CD4-positive, CD25-positive, alpha-beta regulatory T cell (primary cell): ENCODE measurements around the gene PTPN7. TPM values are rescaled to one million over a fixed set of nuclear protein-coding genes. Genes with fewer than 3 reads are reported as not detected.
"Not testable (repeated sequence)": the region's sequence is repeated elsewhere in the genome, so short reads cannot be mapped to it uniquely, and the experiment has no call there.

ENCODE experiments used
- ATAC-seq, 2 donors: fragments of 150-1000 bp; cut with Tn5 transposase; one replicate each; pipeline ENCODE4 v1.10.0; 2021; ENCODE audit warnings: low read depth in 2 of 2, moderate number of reproducible peaks in 2 of 2, moderate library complexity in 1 of 2
- DNase-seq, 3 donors: peaks; one replicate each; pipeline versions ENCODE4 v3.0.0 to v3.0.0-alpha.2; 2012 to 2022; ENCODE audit warnings: mixed read lengths in 1 of 3
- H3K27ac ChIP-seq: one replicate; pipeline ENCODE4 v1.7.0; 2013; ENCODE audit warnings: mild to moderate bottlenecking, low read length; ENCODE audit not compliant: insufficient read depth, poor library complexity, severe bottlenecking
- H3K27me3 ChIP-seq: one replicate; pipeline ENCODE4 v1.7.0; 2013; ENCODE audit warnings: low read length; ENCODE audit not compliant: control insufficient read depth, insufficient read depth
- H3K36me3 ChIP-seq: one replicate; pipeline ENCODE4 v1.7.0; 2013; ENCODE audit warnings: mild to moderate bottlenecking, low read length, moderate library complexity; ENCODE audit not compliant: control insufficient read depth, insufficient read depth
- H3K4me1 ChIP-seq: 2 replicates; pipeline ENCODE4 v1.7.0; 2013; ENCODE audit warnings: mild to moderate bottlenecking, low read length; ENCODE audit not compliant: insufficient read depth, control insufficient read depth, poor library complexity, severe bottlenecking
- H3K4me3 ChIP-seq: one replicate; pipeline ENCODE4 v1.7.0; 2013; ENCODE audit warnings: low read depth, mild to moderate bottlenecking, low read length, moderate library complexity
- H3K9me3 ChIP-seq, 2 experiments: 1 replicate in 1 of 2; 2 replicates in 1 of 2; pipeline ENCODE4 v1.7.0; 2013; ENCODE audit warnings: low read length in 2 of 2, mild to moderate bottlenecking in 1 of 2, moderate library complexity in 1 of 2; ENCODE audit not compliant: control insufficient read depth in 2 of 2
- H3K27ac Mint-ChIP-seq, 3 donors: one replicate each; pipeline ENCODE4 v1.8.0; 2020 to 2022; ENCODE audit warnings: mild to moderate bottlenecking in 3 of 3, mixed read lengths in 3 of 3, moderate library complexity in 2 of 3
- H3K27me3 Mint-ChIP-seq: one replicate; pipeline ENCODE4 v1.8.0; 2022; ENCODE audit warnings: mild to moderate bottlenecking, mixed read lengths
- H3K36me3 Mint-ChIP-seq: one replicate; pipeline ENCODE4 v1.8.0; 2020; ENCODE audit warnings: mixed read lengths
- H3K4me1 Mint-ChIP-seq, 4 donors: one replicate each; pipeline ENCODE4 v1.8.0; 2020 to 2022; ENCODE audit warnings: mixed read lengths in 4 of 4, mild to moderate bottlenecking in 1 of 4
- H3K4me3 Mint-ChIP-seq, 4 donors: one replicate each; pipeline ENCODE4 v1.8.0; 2020 to 2022; ENCODE audit warnings: mild to moderate bottlenecking in 4 of 4, mixed read lengths in 4 of 4, moderate library complexity in 3 of 4
- H3K9me3 Mint-ChIP-seq, 7 donors: one replicate each; pipeline ENCODE4 v1.8.0; 2020 to 2022; ENCODE audit warnings: mixed read lengths in 7 of 7, mild to moderate bottlenecking in 3 of 7, moderate library complexity in 2 of 7
- polyA plus RNA-seq, 4 donors: library from polyadenylated mRNA; unstranded; fragments of 300-500 nt; fragmentation: Illumina TruSeq; gene quantifications; one replicate each; pipeline ENCODE4 v1.2.3, GENCODE V29; 2021
- total RNA-seq: library from RNA; stranded (reverse); gene quantifications from one replicate; pipeline ENCODE4 v1.2.3, GENCODE V29; 2022

The PTPN7 gene
- total and polyA plus RNA-seq, 5 donors from 2014 or later, result 57.5 to 124 (median 78.0) TPM

- DNase-seq, result no peak
- Mint-ChIP-seq H3K9me3 (peaks cover 0 to 2% (median 0%) of the 10 kb centered on the region in 7 donors), H3K36me3 (no peaks in the 10 kb centered on the region), H3K4me1 (peaks cover 0 to 12% (median under 1%) of the 10 kb centered on the region in 4 donors), H3K4me3 (no peak overlapping the region), H3K27ac (no peak overlapping the region), H3K27me3 (peaks cover 42% of the 10 kb centered on the region)
- Histone ChIP-seq H3K4me1 (peaks cover 4% of the 10 kb centered on the region), H3K27ac (no peak overlapping the region), H3K4me3 (no peak overlapping the region), H3K9me3 (no peaks in the 10 kb centered on the region), H3K36me3 (no peaks in the 10 kb centered on the region), H3K27me3 (peaks cover 4% of the 10 kb centered on the region)
- no peak for ATAC-seq
Observed at GRCh38 chr1:202194328-202194648, 33.9 kb upstream of the PTPN7 start.

GRCh38 chr1:202193614-202194327 is 33.4 kb upstream of the PTPN7 start, which contains the start of gene LGR6:
Gene LGR6, plus strand, starts transcription at chr1:202193799. Its CDS starts 191 bp downstream, at chr1:202193990.
- H3K36me3 ChIP-seq, result no peaks in the 10 kb centered on the region
- Mint-ChIP-seq H3K4me3 (peak within 1 kb of the TSS in 1 of 4 donors; percentile 68), H3K4me1 (peaks cover 0 to 8% (median under 1%) of the 10 kb centered on the region in 4 donors), H3K27me3 (peaks cover 42% of the 10 kb centered on the region), H3K9me3 (peaks cover 0 to 2% (median 0%) of the 10 kb centered on the region in 7 donors), H3K36me3 (no peaks in the 10 kb centered on the region), H3K27ac (no peak within 1 kb of the TSS)
- H3K4me3 ChIP-seq, result no peak within 1 kb of the TSS
- H3K27me3 ChIP-seq, result peaks cover 4% of the 10 kb centered on the region
- DNase-seq (no peak), ATAC-seq (no peak)
- no peak within 1 kb of the TSS for H3K27ac ChIP-seq
- no peaks in the 10 kb centered on the region for H3K9me3 ChIP-seq
- H3K4me1 ChIP-seq, result peaks cover 4% of the 10 kb centered on the region

- Histone ChIP-seq H3K9me3 (no peaks in the 10 kb centered on the region), H3K27ac (no peak overlapping the region), H3K4me1 (peaks cover 4% of the 10 kb centered on the region), H3K36me3 (no peaks in the 10 kb centered on the region), H3K4me3 (no peak overlapping the region), H3K27me3 (peaks cover 4% of the 10 kb centered on the region)
- H3K27ac Mint-ChIP-seq, result no peak overlapping the region
- DNase-seq (peak; percentile 35 to 46 (median 41)), ATAC-seq (peak; percentile 37 to 40)
- H3K9me3 Mint-ChIP-seq, result peaks cover 0 to 2% (median 0%) of the 10 kb centered on the region in 7 donors
- peaks cover 0 to 3% (median 0%) of the 10 kb centered on the region in 4 donors for H3K4me1 Mint-ChIP-seq
- H3K36me3 Mint-ChIP-seq, result no peaks in the 10 kb centered on the region
- H3K27me3 Mint-ChIP-seq, result peaks cover 38% of the 10 kb centered on the region
- H3K4me3 Mint-ChIP-seq, result no peak overlapping the region
Observed at GRCh38 chr1:202192770-202193613, 32.6 kb upstream of the PTPN7 start.

- not testable (repeated sequence) for H3K4me1 Mint-ChIP-seq, H3K9me3 ChIP-seq, H3K4me3 Mint-ChIP-seq, ATAC-seq, H3K36me3 ChIP-seq, H3K9me3 Mint-ChIP-seq, H3K27ac Mint-ChIP-seq, H3K27me3 ChIP-seq, H3K27ac ChIP-seq, DNase-seq, H3K36me3 Mint-ChIP-seq, H3K4me1 ChIP-seq, H3K4me3 ChIP-seq
- peaks cover 34% of the 10 kb centered on the region for H3K27me3 Mint-ChIP-seq
Observed at GRCh38 chr1:202191391-202191790, 31.0 kb upstream of the PTPN7 start.

- H3K27ac ChIP-seq, result no peak overlapping the region
- Mint-ChIP-seq H3K27ac (no peak overlapping the region), H3K36me3 (no peaks in the 10 kb centered on the region), H3K27me3 (peaks cover 21% of the 10 kb centered on the region), H3K4me3 (no peak overlapping the region), H3K4me1 (peaks cover 0 to 2% (median 0%) of the 10 kb centered on the region in 4 donors), H3K9me3 (peaks cover 0 to 2% (median 0%) of the 10 kb centered on the region in 7 donors)
- peaks cover 4% of the 10 kb centered on the region for H3K4me1 ChIP-seq
- H3K27me3 ChIP-seq, result peaks cover 4% of the 10 kb centered on the region
- no peak for DNase-seq
- ATAC-seq, result no peak
- H3K36me3 ChIP-seq, result no peaks in the 10 kb centered on the region
- H3K4me3 ChIP-seq, result no peak overlapping the region
- H3K9me3 ChIP-seq, result no peaks in the 10 kb centered on the region
Observed at GRCh38 chr1:202189918-202190715, 29.7 kb upstream of the PTPN7 start.

- Mint-ChIP-seq H3K27ac (no peak overlapping the region), H3K36me3 (no peaks in the 10 kb centered on the region), H3K9me3 (no peaks in the 10 kb centered on the region), H3K27me3 (peaks cover 16% of the 10 kb centered on the region), H3K4me3 (no peak overlapping the region), H3K4me1 (peaks cover 0 to 10% (median 1%) of the 10 kb centered on the region in 4 donors)
- no peaks in the 10 kb centered on the region for H3K36me3 ChIP-seq
- H3K4me1 ChIP-seq, result peaks cover 4% of the 10 kb centered on the region
- H3K9me3 ChIP-seq, result no peaks in the 10 kb centered on the region
- ATAC-seq (peak; percentile 63 to 75), DNase-seq (peak; percentile 61 to 67 (median 62))
- H3K27ac ChIP-seq, result no peak overlapping the region
- no peak overlapping the region for H3K4me3 ChIP-seq
- peaks cover 4% of the 10 kb centered on the region for H3K27me3 ChIP-seq
Observed at GRCh38 chr1:202189001-202189790, 28.8 kb upstream of the PTPN7 start.
